ENCODE measurements around the gene DCST2.

Gene DCST2

GRCh38 chr1:155023627-155024026, 10.0 kb downstream of the DCST2 start:
- DNase-seq, result no peak

GRCh38 chr1:155022927-155023236, 10.7 kb downstream of the DCST2 start:
- DNase-seq, result no peak

GRCh38 chr1:155022136-155022926, 11.2 kb downstream of the DCST2 start:
- no peak for DNase-seq

GRCh38 chr1:155019377-155020245, 14.0 kb downstream of the DCST2 start:
- no peak for DNase-seq

DNA sequence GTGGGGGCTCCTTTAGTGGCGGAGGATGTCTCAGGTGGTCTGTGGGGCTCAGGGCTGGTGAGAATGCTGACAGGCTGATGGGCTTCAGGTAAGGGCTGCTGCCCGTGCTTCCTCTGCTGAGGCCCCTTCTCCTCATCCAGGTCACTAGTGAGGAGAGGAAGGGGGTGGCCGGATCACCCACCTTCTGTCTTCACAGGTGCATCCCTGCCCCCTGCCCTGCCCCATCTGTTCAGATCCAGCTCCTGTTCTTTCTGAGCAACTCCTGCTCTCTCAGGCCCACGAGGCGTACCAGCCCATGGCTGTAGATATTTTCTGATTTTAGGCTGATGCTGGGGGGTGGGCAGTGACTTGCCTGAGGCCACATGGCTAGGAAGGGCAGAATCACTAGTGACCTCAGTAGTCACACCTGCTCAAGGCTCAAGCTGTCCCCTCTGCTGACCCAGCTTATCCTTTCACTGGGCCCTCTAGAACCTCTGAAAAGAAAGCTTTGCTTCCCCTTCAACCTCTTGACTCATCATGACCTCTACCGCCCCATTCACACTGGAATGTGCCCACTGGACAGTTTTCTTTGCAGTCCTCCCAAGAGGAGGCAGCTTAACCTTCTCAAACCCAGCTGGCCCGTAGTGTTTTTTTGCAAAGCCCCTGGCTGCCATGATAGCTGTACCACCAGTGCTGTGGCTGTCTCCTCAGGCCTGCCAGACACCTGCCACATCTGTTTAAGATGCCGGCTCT, 14.8 kb downstream of the DCST2 start:
- no peak for DNase-seq

DNA sequence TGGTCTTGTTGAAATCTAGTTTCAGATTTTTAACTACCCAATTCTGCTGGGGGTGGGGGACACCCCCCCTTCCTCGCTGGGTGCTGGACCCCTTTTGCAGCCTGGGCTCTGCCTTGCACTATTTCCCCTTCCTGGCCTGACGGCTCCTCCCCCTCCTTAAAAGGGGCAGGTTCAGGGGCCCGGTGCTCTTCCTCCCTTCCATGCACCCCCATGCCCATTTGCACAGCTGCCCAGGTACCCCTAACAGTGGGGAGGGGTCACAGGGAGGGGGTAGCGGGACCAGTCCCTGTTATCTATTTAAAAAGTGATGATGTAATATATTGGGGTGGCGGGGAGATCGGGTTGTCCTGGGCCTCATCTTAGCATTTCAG, 15.7 kb downstream of the DCST2 start:
- no peak for DNase-seq

DNA sequence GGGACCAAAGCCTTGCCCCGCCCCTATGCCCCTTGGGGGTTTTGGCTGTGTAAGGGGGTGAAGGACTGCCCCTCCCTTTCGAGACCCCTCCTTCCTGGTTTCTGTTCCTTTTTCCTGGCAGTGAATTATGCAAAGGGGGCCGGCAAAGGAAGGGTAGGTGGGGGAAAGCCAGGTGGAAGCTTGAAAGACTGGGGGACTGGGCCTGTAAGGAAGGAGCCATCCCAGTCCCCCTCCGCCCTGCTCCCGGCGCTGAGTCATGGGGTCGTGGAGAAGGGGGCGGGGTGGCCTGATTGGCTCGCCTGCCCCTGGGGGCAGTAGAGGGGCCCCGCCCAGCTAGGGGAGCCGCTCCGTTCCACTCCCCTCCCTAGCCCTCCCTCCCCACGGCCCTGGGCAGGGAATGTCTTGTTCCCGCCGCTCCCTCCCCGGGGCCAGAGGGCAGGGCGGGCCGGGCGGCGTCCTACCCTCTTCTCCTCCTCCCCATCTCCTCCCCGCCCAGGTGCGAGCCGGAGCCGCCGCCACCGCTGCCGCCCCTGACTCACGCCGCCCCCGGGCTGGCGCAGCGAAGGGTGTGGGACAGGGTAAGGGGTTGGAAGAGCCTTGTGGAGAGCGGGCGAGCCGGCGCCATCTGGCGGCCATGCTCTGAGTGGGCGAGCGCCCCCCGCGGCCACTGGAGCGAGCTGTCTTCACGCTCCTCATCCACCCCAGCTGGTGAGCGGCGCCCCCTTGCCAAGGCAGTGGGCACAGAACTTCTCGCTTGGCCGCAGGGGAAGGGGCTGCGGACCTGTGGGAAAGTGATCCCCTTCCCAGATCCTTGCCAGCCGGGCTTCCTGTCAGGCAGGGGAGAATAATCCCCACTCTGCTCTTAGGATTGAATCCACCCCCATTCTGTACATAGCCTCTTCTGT, 16.3 kb downstream of the DCST2 start:
- DNase-seq, result peak; percentile 86

- DNase-seq, result no peak
These were observed 17.2 kb downstream of the DCST2 start for GRCh38 chr1:155016231-155016831.

DNA sequence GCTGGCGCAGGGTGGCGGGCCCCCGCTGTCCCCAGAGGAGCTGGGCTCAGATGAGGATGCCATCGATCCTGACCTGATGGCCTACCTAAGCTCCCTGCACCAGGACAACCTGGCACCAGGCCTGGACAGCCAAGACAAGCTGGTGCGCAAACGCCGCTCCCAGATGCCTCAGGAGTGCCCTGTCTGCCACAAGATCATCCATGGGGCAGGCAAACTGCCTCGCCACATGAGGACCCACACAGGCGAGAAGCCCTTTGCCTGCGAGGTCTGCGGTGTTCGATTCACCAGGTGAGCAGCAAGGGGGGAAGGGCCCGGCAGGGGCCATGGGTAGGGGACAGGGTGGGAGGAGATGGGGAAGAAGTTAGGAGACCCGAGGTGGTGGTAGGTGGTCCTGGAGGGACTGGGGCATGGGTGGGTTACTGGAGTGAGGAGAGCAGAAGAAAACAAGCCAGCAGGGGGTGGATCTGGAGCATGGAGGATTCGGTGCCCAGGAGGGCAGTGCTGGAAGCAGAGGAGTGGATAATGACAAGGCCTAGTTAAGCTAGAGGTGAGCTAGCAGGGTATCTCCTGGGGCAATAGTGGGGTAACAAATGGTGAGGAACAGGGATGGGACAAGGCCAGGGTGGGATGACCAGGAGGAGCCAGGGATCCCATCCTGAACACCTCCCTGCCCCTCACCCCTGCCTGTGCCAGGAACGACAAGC, 17.9 kb downstream of the DCST2 start:
- no peak for DNase-seq

DNA sequence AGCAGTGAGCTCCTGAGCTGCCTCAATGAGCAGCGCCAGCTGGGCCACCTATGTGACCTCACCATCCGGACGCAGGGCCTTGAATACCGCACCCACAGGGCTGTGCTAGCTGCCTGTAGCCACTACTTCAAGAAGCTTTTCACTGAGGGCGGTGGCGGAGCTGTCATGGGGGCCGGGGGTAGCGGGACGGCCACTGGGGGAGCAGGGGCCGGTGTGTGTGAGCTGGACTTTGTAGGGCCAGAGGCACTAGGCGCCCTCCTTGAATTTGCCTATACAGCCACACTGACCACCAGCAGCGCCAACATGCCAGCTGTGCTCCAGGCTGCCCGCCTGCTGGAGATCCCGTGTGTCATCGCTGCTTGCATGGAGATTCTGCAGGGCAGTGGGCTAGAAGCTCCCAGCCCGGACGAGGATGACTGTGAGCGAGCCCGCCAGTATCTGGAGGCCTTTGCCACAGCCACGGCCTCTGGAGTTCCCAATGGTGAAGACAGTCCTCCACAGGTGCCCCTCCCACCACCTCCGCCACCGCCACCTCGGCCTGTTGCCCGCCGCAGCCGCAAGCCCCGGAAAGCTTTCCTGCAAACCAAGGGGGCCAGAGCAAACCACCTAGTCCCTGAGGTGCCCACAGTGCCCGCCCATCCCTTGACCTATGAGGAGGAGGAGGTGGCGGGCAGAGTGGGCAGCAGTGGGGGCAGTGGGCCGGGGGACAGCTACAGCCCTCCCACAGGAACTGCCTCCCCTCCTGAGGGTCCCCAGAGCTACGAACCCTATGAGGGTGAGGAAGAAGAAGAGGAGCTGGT, 18.7 kb downstream of the DCST2 start:
- no peak for DNase-seq

GRCh38 chr1:155013632-155014031, 19.9 kb downstream of the DCST2 start:
- no peak for DNase-seq

DNA sequence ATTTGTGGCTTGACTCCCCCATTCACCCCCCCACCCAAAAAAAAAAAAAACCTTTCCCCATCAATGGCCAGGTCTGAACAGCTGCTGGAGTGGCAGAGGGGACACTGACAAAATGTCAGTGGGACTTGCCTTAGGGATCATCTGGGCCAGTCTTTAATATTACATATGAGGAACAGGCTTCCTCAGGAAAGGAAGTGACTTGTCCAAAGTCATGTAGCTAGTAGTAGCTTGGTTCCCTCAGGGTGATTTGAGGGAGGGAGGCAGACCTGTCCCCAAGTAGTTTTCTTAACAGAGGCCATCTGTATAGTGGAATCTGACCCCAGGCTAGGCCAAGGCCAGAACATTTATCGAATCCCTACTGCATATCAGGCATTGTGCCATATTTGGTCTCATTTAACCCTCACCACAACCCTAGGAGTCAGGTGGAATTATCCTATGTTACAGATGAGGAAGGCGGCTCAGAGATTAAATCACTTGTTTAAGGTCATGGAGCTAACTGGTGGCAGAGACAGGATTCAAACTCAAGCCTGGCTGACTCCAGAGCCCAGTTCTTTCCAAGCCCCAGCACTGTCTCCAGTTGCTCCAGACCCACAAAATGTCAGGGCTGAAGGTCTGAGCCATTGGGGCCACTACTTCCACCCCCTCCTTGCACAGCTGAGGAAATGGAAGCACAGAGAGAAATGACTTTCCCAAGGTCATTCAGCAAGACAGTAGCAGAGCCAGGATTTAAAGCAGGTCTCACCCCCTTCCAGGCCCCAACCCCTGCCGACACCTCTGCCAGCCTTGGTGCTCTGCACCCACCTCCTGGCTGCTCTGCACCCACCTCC, 20.6 kb downstream of the DCST2 start:
- DNase-seq, result no peak

- peak; percentile 40 for DNase-seq
These were observed 21.5 kb downstream of the DCST2 start for GRCh38 chr1:155012026-155012546.

DNA sequence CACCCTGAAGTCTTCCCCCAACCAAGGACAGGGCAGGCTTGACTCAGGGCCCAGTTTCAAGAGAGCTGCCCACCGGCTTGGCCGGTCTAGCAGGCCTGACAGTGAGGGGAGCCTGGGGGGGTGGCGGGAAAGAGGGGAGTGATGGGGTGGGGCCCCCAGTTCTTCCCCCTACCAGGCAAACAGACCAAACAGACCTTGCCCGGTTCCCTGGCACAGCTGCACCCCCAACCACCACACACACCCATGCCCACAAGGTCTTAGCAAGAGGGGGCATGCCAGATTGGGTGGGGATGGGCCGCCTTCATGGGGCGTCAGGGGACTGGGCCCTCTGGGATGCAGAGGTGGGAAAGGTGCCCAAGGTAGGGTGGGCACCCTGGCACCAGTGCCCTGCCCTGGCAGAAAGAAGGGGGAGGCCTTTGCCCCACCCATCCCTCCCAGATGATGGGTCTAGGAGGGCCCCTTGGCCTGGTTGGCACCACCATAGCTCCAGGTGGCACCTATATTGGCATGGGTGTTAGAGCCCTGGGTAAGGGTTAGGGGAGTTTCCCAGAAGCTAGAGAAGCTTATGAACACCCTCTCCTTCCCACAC, 22.1 kb downstream of the DCST2 start:
- DNase-seq, result no peak

DNA sequence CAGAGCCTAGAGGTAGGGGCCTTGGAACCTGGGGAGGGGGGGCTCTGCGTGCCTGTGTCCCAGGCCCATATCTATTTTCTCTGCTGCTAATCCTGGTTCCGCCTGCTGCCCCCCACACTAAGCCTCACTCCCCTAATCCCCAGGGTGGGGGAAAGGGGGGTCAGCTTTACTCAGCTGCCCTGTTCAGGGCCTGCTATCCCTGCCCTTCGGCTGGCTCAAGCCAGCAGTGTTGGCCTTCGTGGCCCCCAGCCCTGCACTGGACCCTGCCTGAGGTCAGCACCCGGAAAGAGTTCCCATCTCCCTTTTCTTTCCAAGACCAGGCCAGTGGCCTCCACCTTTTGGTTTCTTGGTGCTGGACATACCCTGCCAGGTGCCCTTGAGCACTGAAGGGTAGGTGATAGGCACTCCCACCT, 22.6 kb downstream of the DCST2 start:
- DNase-seq, result no peak

GRCh38 chr1:155010211-155010918, 23.2 kb downstream of the DCST2 start:
- no peak for DNase-seq

- no peak for DNase-seq
These were observed 23.8 kb downstream of the DCST2 start for GRCh38 chr1:155009742-155010141.

GRCh38 chr1:155009221-155009711, 24.3 kb downstream of the DCST2 start:
- DNase-seq, result no peak
